DND-41 (cell line): ENCODE measurements around the gene IL4I1.

Experiments used
- EZH2 ChIP-seq: IDR thresholded peaks from 3 replicates; pipeline ENCODE4 v1.6.1; 2012; ENCODE audit warnings: borderline replicate concordance, low read depth, mild to moderate bottlenecking, moderate library complexity, low read length, inconsistent platforms; ENCODE audit not compliant: severe bottlenecking
- TF ChIP-seq, protein P1 (sequence below): IDR thresholded peaks from 2 replicates; pipeline ENCODE4 v1.5.1; 2012; ENCODE audit warnings: borderline replicate concordance, low read length, moderate library complexity, mild to moderate bottlenecking; ENCODE audit not compliant: poor library complexity, severe bottlenecking; ENCODE audit errors: extremely low read depth

DNA sequence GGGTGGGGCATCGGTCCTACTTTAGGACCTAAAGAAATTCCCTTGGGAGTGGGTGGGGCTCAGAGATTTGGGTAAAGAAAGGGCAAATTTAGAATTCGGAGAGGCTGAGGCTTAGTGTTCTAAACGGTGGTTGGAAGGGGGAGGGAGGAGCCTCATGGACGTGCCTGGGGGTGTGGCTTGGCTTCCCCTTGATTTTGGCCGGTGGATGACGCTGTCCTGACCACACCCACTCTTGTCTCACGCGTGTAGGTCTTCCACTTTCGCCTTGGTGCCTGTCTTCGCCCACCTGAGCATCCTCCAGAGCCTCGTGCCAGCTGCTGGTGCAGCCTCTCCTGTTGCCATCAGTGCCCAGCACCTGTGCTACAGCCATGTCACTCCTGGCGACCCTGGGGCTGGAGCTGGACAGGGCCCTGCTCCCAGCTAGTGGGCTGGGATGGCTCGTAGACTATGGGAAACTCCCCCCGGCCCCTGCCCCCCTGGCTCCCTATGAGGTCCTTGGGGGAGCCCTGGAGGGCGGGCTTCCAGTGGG is 33.9 kb upstream of the IL4I1 start:
- TF ChIP-seq, protein P1, sequence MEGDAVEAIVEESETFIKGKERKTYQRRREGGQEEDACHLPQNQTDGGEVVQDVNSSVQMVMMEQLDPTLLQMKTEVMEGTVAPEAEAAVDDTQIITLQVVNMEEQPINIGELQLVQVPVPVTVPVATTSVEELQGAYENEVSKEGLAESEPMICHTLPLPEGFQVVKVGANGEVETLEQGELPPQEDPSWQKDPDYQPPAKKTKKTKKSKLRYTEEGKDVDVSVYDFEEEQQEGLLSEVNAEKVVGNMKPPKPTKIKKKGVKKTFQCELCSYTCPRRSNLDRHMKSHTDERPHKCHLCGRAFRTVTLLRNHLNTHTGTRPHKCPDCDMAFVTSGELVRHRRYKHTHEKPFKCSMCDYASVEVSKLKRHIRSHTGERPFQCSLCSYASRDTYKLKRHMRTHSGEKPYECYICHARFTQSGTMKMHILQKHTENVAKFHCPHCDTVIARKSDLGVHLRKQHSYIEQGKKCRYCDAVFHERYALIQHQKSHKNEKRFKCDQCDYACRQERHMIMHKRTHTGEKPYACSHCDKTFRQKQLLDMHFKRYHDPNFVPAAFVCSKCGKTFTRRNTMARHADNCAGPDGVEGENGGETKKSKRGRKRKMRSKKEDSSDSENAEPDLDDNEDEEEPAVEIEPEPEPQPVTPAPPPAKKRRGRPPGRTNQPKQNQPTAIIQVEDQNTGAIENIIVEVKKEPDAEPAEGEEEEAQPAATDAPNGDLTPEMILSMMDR = no peak
- TF ChIP-seq EZH2 = no peak
